HCT116 (cell line): ENCODE measurements around the gene CFAP97. TPM values are rescaled to one million over a fixed set of nuclear protein-coding genes. Genes with fewer than 3 reads are reported as not detected.
"Not testable (repeated sequence)": the region's sequence is repeated elsewhere in the genome, so short reads cannot be mapped to it uniquely, and the experiment has no call there.

Experiments
- ATAC-seq: fragments of 200-7000 bp; cut with Tn5 transposase; 2 replicates; pipeline ENCODE4 v1.9.1; 2020; ENCODE audit warnings: mild to moderate bottlenecking, moderate library complexity
- BruUV-seq: library from RNA; stranded (reverse); fragments of 400-500 nt; replicated peaks from 2 replicates; lab custom pipeline; 2021; lab: Mats Ljungman, UMichigan
- CTCF ChIA-PET: fragments of 300-600 bp; sonication (Branson Sonifier 250); formaldehyde crosslinking; loops from one replicate; lab custom pipeline; 2021; ENCODE audit warnings: antibody characterized with exemption; lab: Charles Lee
- POLR2A ChIA-PET: fragments of 300-600, 350-600 bp; sonication (Branson Sonifier 250); formaldehyde crosslinking; loops from one replicate; lab custom pipeline; 2021; ENCODE audit warnings: antibody characterized with exemption; lab: Charles Lee
- RAD21 ChIA-PET, 2 experiments: fragments of 300-600 bp; sonication (Branson Sonifier 250); formaldehyde crosslinking; loops; one replicate each; lab custom pipeline; 2023; ENCODE audit warnings: low total read pairs in 2 of 2; ENCODE audit not compliant: uncharacterized antibody in 2 of 2, unreplicated experiment in 2 of 2, low non-redundant PET in 1 of 2; lab: Charles Lee
- DNase-seq: peaks from one replicate; pipeline ENCODE4 v3.0.0-alpha.2; 2010; ENCODE audit warnings: low read depth, low spot score
- H2AFZ ChIP-seq: fragments of 200-600 bp; shearing (Covaris generic), sonication (generic); 2 replicates; pipeline ENCODE4 v1.6.1; 2017; ENCODE audit warnings: low read depth, mixed run types, mixed read lengths, antibody characterized with exemption, low read length; ENCODE audit not compliant: poor library complexity, severe bottlenecking
- H3K27ac ChIP-seq: 2 replicates; pipeline ENCODE4 v1.5.1; 2012; ENCODE audit warnings: low read depth, low read length
- H3K27me3 ChIP-seq: fragments of 200-600 bp; sonication (generic); 2 replicates; pipeline ENCODE4 v1.6.1; 2016; ENCODE audit warnings: mixed run types, low read length, mixed read lengths; ENCODE audit not compliant: insufficient read depth
- H3K36me3 ChIP-seq, 2 experiments: fragments of 200-500 bp in 1 of 2; fragments of 200-600 bp in 1 of 2; sonication (Bioruptor generic) in 1 of 2; sonication (generic) in 1 of 2; 2 replicates each; pipeline versions ENCODE4 v1.5.1 to v1.6.1; 2014 to 2016; ENCODE audit warnings: low read length in 2 of 2, inconsistent platforms in 1 of 2, mixed read lengths in 1 of 2, mixed run types in 1 of 2; ENCODE audit not compliant: insufficient read depth in 2 of 2, control insufficient read depth in 1 of 2
- H3K4me1 ChIP-seq, 2 experiments: fragments of 200-600 bp in 1 of 2; sonication (generic) in 1 of 2; 2 replicates each; pipeline versions ENCODE4 v1.5.1 to v1.6.1; 2012 to 2017; ENCODE audit warnings: low read length in 2 of 2, inconsistent platforms in 1 of 2, mild to moderate bottlenecking in 1 of 2, mixed read lengths in 1 of 2, mixed run types in 1 of 2, moderate library complexity in 1 of 2; ENCODE audit not compliant: insufficient read depth in 2 of 2, control insufficient read depth in 1 of 2
- H3K4me2 ChIP-seq: fragments of 200-600 bp; sonication (generic); 2 replicates; pipeline ENCODE4 v1.6.1; 2017; ENCODE audit warnings: mixed run types, low read length, mixed read lengths
- H3K4me3 ChIP-seq, 2 experiments: fragments of 200-600 bp in 1 of 2; sonication (generic) in 1 of 2; replicated peaks in 1 of 2; 2 replicates each; pipeline ENCODE4 v1.5.1; 2011 to 2016; ENCODE audit warnings: low read length in 2 of 2, control low read depth in 1 of 2, low read depth in 1 of 2, mild to moderate bottlenecking in 1 of 2, mixed read lengths in 1 of 2, mixed run types in 1 of 2
- H3K79me2 ChIP-seq: fragments of 200-600 bp; sonication (generic); 2 replicates; pipeline ENCODE4 v1.6.1; 2017; ENCODE audit warnings: mild to moderate bottlenecking, mixed run types, low read length, moderate library complexity, mixed read lengths; ENCODE audit not compliant: insufficient read depth
- H3K9ac ChIP-seq: fragments of 200-600 bp; sonication (generic); 2 replicates; pipeline ENCODE4 v1.6.1; 2016; ENCODE audit warnings: low read length, mixed read lengths
- H3K9me2 ChIP-seq: fragments of 200-600 bp; sonication (generic), shearing (Covaris generic); 2 replicates; pipeline ENCODE4 v1.6.1; 2017; ENCODE audit warnings: mixed run types, mild to moderate bottlenecking, moderate library complexity; ENCODE audit not compliant: insufficient read depth
- H3K9me3 ChIP-seq, 2 experiments: fragments of 200-500 bp in 1 of 2; fragments of 200-600 bp in 1 of 2; sonication (Bioruptor generic) in 1 of 2; sonication (generic) in 1 of 2; 2 replicates each; pipeline ENCODE4 v1.6.1; 2014 to 2017; ENCODE audit warnings: low read length in 2 of 2, mixed read lengths in 2 of 2, inconsistent platforms in 1 of 2, low read depth in 1 of 2, mild to moderate bottlenecking in 1 of 2, mixed run types in 1 of 2, moderate library complexity in 1 of 2; ENCODE audit not compliant: control insufficient read depth in 1 of 2, insufficient read depth in 1 of 2
- H4K20me1 ChIP-seq: fragments of 200-600 bp; sonication (generic), shearing (Covaris generic); 2 replicates; pipeline ENCODE4 v1.6.1; 2017; ENCODE audit warnings: mixed run types, mild to moderate bottlenecking, moderate library complexity; ENCODE audit not compliant: insufficient read depth
- POLR2AphosphoS5 ChIP-seq: IDR thresholded peaks from 2 replicates; pipeline ENCODE4 v1.6.1; 2011; ENCODE audit warnings: mild to moderate bottlenecking, low read depth, low read length, moderate library complexity
- intact Hi-C: fragments of 100-400 bp; cut with micrococcal nuclease; formaldehyde crosslinking; loops from 2 replicates; pipeline ENCODE4 v1.10.0; 2022
- total RNA-seq: library from RNA; stranded (reverse); gene quantifications from one replicate; pipeline ENCODE4 v1.2.1, GENCODE V29; 2021; ENCODE audit not compliant: unreplicated experiment
- TF ChIP-seq, protein P1 (sequence below): IDR thresholded peaks from 2 replicates; pipeline ENCODE4 v1.6.1; 2012; ENCODE audit warnings: low read depth

The CFAP97 gene
- total RNA-seq, 1 experiment from 2014 or later: 57.7 TPM

DNA sequence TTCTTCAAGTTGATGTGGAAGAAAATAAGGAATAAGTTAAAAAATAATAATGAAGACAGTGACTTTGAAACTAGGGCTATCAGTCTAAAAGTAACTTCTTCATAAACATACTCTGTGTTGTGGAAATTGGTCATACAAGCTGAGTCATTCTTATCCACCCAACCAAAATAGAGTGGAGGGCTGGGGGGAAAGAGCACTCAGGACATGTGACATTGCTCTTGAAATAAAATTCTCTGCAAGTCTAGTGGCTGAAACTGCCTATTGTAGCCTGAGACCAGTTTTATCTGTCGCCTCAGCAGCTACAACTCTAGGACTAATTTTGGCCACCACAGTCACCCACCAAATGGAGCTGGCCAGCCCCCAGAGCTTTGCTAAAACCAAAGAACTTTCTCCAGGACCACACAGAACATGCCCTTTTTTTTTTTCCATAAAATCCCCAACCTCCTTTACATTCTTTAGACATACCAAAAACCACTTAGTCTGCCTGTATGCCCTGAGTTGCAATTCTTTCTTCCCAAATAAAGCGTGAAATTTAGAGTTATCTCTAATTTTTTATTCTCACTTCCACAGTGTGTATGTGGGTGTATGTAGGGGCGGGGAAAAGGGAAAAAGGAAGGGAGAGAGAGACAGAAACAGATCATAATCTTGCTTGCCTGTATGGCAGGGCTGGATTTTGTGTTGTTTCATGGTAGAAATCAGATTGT lies 83.7 kb downstream of the CFAP97 start (continued):
- TF ChIP-seq, protein P1, sequence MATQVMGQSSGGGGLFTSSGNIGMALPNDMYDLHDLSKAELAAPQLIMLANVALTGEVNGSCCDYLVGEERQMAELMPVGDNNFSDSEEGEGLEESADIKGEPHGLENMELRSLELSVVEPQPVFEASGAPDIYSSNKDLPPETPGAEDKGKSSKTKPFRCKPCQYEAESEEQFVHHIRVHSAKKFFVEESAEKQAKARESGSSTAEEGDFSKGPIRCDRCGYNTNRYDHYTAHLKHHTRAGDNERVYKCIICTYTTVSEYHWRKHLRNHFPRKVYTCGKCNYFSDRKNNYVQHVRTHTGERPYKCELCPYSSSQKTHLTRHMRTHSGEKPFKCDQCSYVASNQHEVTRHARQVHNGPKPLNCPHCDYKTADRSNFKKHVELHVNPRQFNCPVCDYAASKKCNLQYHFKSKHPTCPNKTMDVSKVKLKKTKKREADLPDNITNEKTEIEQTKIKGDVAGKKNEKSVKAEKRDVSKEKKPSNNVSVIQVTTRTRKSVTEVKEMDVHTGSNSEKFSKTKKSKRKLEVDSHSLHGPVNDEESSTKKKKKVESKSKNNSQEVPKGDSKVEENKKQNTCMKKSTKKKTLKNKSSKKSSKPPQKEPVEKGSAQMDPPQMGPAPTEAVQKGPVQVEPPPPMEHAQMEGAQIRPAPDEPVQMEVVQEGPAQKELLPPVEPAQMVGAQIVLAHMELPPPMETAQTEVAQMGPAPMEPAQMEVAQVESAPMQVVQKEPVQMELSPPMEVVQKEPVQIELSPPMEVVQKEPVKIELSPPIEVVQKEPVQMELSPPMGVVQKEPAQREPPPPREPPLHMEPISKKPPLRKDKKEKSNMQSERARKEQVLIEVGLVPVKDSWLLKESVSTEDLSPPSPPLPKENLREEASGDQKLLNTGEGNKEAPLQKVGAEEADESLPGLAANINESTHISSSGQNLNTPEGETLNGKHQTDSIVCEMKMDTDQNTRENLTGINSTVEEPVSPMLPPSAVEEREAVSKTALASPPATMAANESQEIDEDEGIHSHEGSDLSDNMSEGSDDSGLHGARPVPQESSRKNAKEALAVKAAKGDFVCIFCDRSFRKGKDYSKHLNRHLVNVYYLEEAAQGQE: no peak
- TF ChIP-seq POLR2AphosphoS5: no peak
- TF ChIP-seq, all 23 proteins: peak for 0

DNA sequence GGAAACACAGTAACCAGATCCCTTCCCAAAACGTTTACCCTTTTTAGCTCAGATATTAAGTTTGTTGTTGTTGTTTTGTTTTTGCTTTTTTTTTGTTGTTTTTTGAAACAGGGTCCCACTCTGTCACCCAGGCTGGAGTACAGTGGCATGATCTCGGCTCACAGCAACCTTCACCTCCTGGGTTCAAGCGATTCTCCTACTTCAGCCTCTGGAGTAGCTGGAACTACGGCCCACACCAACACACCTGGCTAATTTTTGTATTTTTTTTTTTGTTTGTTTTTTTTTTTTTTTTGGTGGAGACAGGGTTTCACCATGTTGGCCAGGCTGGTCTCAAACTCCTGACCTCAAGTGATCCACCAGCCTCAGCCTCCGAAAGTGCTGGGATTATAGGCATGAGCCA lies 84.3 kb downstream of the CFAP97 start:
- H3K36me3 ChIP-seq, H2AFZ ChIP-seq, POLR2A ChIA-PET, CTCF ChIA-PET, H3K4me2 ChIP-seq, DNase-seq, H3K9ac ChIP-seq, H3K79me2 ChIP-seq, BruUV-seq, H3K9me3 ChIP-seq, H3K9me2 ChIP-seq, H4K20me1 ChIP-seq, H3K4me3 ChIP-seq, H3K27ac ChIP-seq, H3K27me3 ChIP-seq, ATAC-seq: not testable (repeated sequence)
- RAD21 ChIA-PET: interaction anchor here in 1 of 2 experiments (0.6 kb wide), 1 partner anchor 18 kb away, joined by 3 read pairs; no protein-coding TSS in a partner anchor
- H3K4me1 ChIP-seq: peaks cover 0 to 16% of the 10 kb centered on the region in 2 experiments; a peak in 3 of 4 replicates
- intact Hi-C loops: loop anchor here (10.0 kb wide), 1 partner anchor 185 kb away; no protein-coding TSS in a partner anchor
